Lower lobe of right lung (tissue), 2 donors: Measurements from ENCODE around the gene XYLT1. TPM values are rescaled to one million over a fixed set of nuclear protein-coding genes. Genes with fewer than 3 reads are reported as not detected.

Source experiments
- ATAC-seq, 2 donors: fragments of 200-7000 bp; cut with Tn5 transposase; one replicate each; pipeline ENCODE4 v1.9.1; 2020 to 2022; ENCODE audit warnings: mild to moderate bottlenecking in 2 of 2, moderate library complexity in 2 of 2
- DNase-seq: peaks from one replicate; pipeline ENCODE4 v3.0.0-alpha.2; 2020
- H3K27ac ChIP-seq: fragments of 200-600 bp; one replicate; pipeline ENCODE4 v1.8.0; 2022
- H3K27me3 ChIP-seq: fragments of 200-600 bp; one replicate; pipeline ENCODE4 v1.8.0; 2022; ENCODE audit warnings: low read depth
- H3K36me3 ChIP-seq: fragments of 200-600 bp; one replicate; pipeline ENCODE4 v1.8.0; 2022; ENCODE audit warnings: mild to moderate bottlenecking
- H3K4me1 ChIP-seq: fragments of 200-600 bp; one replicate; pipeline ENCODE4 v1.8.0; 2022
- H3K4me3 ChIP-seq: fragments of 200-600 bp; one replicate; pipeline ENCODE4 v1.8.0; 2022; ENCODE audit warnings: mild to moderate bottlenecking
- H3K9me3 ChIP-seq: fragments of 200-600 bp; one replicate; pipeline ENCODE4 v1.8.0; 2022
- CTCF ChIP-seq: fragments of 200-600 bp; IDR thresholded peaks from one replicate; pipeline ENCODE4 v1.8.0; 2022; ENCODE audit warnings: antibody characterized with exemption, mild to moderate bottlenecking
- intact Hi-C: fragments of 100-400 bp; cut with DNase I; formaldehyde crosslinking; loops from one replicate; pipeline ENCODE4 v1.11.0; 2022
- total RNA-seq: library from RNA; stranded (reverse); fragmentation: NEBNext Ultra II Directional; extraction: Animal tissue kit (Norgen Biotek cat#: 25700); gene quantifications from one replicate; pipeline ENCODE4 v1.2.1, GENCODE V29; 2021
- donor health status: DM: no; HTN: yes; CAD: no; lungs with severe emphysema.

The XYLT1 gene
- total RNA-seq, 1 donor from 2014 or later, result 9.0 TPM

GRCh38 chr16:17346621-17347569 is 123.9 kb downstream of the XYLT1 start:
- H3K27ac ChIP-seq, result peak overlapping the region; percentile 31
- DNase-seq (no peak), ATAC-seq (no peak)
- no peaks in the 10 kb centered on the region for H3K9me3 ChIP-seq
- no peak for TF ChIP-seq CTCF
- peaks cover 59% of the 10 kb centered on the region for H3K4me1 ChIP-seq
- no peak overlapping the region for H3K4me3 ChIP-seq
- H3K36me3 ChIP-seq, result no peaks in the 10 kb centered on the region
- H3K27me3 ChIP-seq, result no peaks in the 10 kb centered on the region
- intact Hi-C loops, result no loop called here

- no peak for DNase-seq
- Histone ChIP-seq H3K27ac (peak overlapping the region; percentile 18), H3K4me3 (no peak overlapping the region), H3K4me1 (peaks cover 47% of the 10 kb centered on the region), H3K27me3 (no peaks in the 10 kb centered on the region), H3K9me3 (no peaks in the 10 kb centered on the region), H3K36me3 (no peaks in the 10 kb centered on the region)
- intact Hi-C loops, result no loop called here
- no peak for TF ChIP-seq CTCF
- peak; percentile 67 to 71 for ATAC-seq
Observed at GRCh38 chr16:17345043-17345442, 125.7 kb downstream of the XYLT1 start.

- intact Hi-C loops, result no loop called here
- ATAC-seq (no peak), DNase-seq (no peak)
- peaks cover 45% of the 10 kb centered on the region for H3K4me1 ChIP-seq
- H3K27me3 ChIP-seq, result no peaks in the 10 kb centered on the region
- H3K4me3 ChIP-seq, result no peak overlapping the region
- no peaks in the 10 kb centered on the region for H3K9me3 ChIP-seq
- no peak overlapping the region for H3K27ac ChIP-seq
- TF ChIP-seq CTCF, result no peak
- no peaks in the 10 kb centered on the region for H3K36me3 ChIP-seq
Observed at GRCh38 chr16:17343728-17344127, 127.0 kb downstream of the XYLT1 start.

- DNase-seq (no peak), ATAC-seq (peak; percentile 45 to 53)
- Histone ChIP-seq H3K36me3 (no peaks in the 10 kb centered on the region), H3K9me3 (no peaks in the 10 kb centered on the region), H3K27me3 (no peaks in the 10 kb centered on the region), H3K27ac (no peak overlapping the region), H3K4me1 (peaks cover 45% of the 10 kb centered on the region), H3K4me3 (no peak overlapping the region)
- intact Hi-C loops, result no loop called here
- TF ChIP-seq CTCF, result no peak
Observed at GRCh38 chr16:17343028-17343427, 127.7 kb downstream of the XYLT1 start.

GRCh38 chr16:17342031-17342430 is 128.7 kb downstream of the XYLT1 start:
- H3K4me1 ChIP-seq, result peaks cover 37% of the 10 kb centered on the region
- no peaks in the 10 kb centered on the region for H3K9me3 ChIP-seq
- no peaks in the 10 kb centered on the region for H3K27me3 ChIP-seq
- DNase-seq (no peak), ATAC-seq (peak; percentile 49 to 65)
- no peak for TF ChIP-seq CTCF
- intact Hi-C loops, result no loop called here
- H3K27ac ChIP-seq, result no peak overlapping the region
- H3K4me3 ChIP-seq, result no peak overlapping the region
- H3K36me3 ChIP-seq, result no peaks in the 10 kb centered on the region
